Pancreas (tissue), 10 donors: ENCODE measurements around the gene MORN4. TPM values are rescaled to one million over a fixed set of nuclear protein-coding genes. Genes with fewer than 3 reads are reported as not detected.
"Not testable (repeated sequence)": the region's sequence is repeated elsewhere in the genome, so short reads cannot be mapped to it uniquely, and the experiment has no call there.

Experiments
- ATAC-seq, 4 donors: fragments of 200-7000 bp; cut with Tn5 transposase; one replicate each; pipeline versions ENCODE4 v1.8.0 to v1.9.1; 2020; ENCODE audit warnings: mild to moderate bottlenecking in 4 of 4, moderate library complexity in 4 of 4
- DNase-seq, 6 donors: peaks; one replicate each; pipeline ENCODE4 v3.0.0-alpha.2; 2020
- FAIRE-seq: peaks from 2 replicates; lab custom pipeline; 2012; peaks lifted over from hg19 to GRCh38; lab: Jason Lieb, UNC
- H3K27ac ChIP-seq, 4 donors: fragments of 200-600 bp; sonication (generic); 1 replicate in 3 of 4; 2 replicates in 1 of 4; pipeline versions ENCODE4 v1.5.0 to v1.8.0; 2020
- H3K27me3 ChIP-seq, 4 donors: fragments of 200-600 bp; one replicate each; pipeline ENCODE4 v1.8.0; 2021
- H3K36me3 ChIP-seq, 3 donors: fragments of 200-600 bp; sonication (generic) in 1 of 3; one replicate each; pipeline versions ENCODE4 v1.5.0 to v1.8.0; 2020 to 2021
- H3K4me1 ChIP-seq, 3 donors: fragments of 200-600 bp; one replicate each; pipeline ENCODE4 v1.8.0; 2021
- H3K4me3 ChIP-seq, 4 donors: fragments of 200-600 bp; sonication (generic) in 2 of 4; one replicate each; pipeline versions ENCODE4 v1.5.0 to v1.8.0; 2020 to 2021
- H3K9me3 ChIP-seq, 4 donors: fragments of 200-600 bp; one replicate each; pipeline ENCODE4 v1.8.0; 2021
- WGBS, 2 donors: extraction: QIAGEN DNeasy Blood & Tissue Kit; methylation state at CpG; one replicate each; pipeline ENCODE4 v1.1.7; 2013; 5-methylcytosine and 5-hydroxymethylcytosine counted together
- intact Hi-C, 3 donors: fragments of 100-400 bp; cut with DNase I; formaldehyde crosslinking; loops; one replicate each; pipeline versions ENCODE4 v1.11.1 to v1.14.2; 2022
- polyA plus RNA-seq, 2 donors: library from polyadenylated mRNA; stranded (reverse); fragments of 200-250 nt; gene quantifications; one replicate each; pipeline ENCODE4 v1.2.3, GENCODE V29; 2013
- total RNA-seq, 6 donors: library from RNA; stranded (reverse); fragmentation: NEBNext Ultra II Directional in 4 of 6; extraction: Animal tissue kit (Norgen Biotek cat#: 25700) in 4 of 6; gene quantifications; one replicate each; pipeline versions ENCODE4 v1.2.1 to v1.2.4, GENCODE V29; 2021 to 2023
- TF ChIP-seq, protein P1 (sequence below), 4 donors: fragments of 200-600 bp; sonication (generic) in 3 of 4; IDR thresholded peaks; one replicate each; pipeline versions ENCODE4 v1.5.0 to v1.8.0; 2021; ENCODE audit warnings: antibody characterized with exemption in 4 of 4
- donor health status: healthy with polysubstance abuse.
- donor health status: DM: no; HTN: no; CAD: no; lungs with moderate emphysema.
- donor health status: DM: no; HTN: no; CAD: no.
- donor health status: control.
- donor health status: control.
- donor health status: Bipolar disorder and iron deficiency.
- donor health status: DM: yes; HTN: yes; CAD: no.
- donor health status: DM: no; HTN: no; CAD: no.
- donor health status: DM: no; HTN: no; CAD: no.
- donor health status: DM: yes; HTN: yes; CAD: no.

The MORN4 gene
- total and polyA plus RNA-seq, 8 donors: 3.3 to 8.9 (median 4.7) TPM

DNA sequence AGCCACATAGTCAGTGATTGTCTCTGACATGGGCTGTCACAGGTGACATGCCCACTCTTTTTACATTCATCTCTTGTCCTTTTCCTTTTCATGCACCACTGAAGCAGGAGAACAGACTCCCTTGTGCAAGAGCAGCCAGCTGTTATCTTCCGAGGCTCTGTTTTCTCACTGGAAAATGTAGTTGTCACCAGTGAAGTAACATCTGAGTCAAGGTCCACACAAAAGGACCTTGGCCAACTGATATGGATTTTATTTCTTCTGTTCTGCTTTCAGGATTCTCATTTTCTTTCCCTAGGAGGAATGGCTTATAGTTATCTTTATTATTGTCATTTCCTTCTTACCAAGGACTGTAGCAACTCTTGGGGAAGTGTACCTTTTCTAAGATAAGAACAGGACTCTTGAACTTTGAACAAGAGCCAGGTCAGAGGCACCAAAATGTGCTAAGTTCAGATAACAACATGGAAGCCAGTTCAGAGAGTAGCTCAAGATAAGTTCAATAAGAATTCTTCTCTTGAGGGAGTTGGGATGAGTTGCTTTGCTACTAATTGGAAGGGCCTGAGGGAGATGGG, 31.1 kb upstream of the MORN4 start:
- Histone ChIP-seq H3K36me3 (peaks cover 0 to 6% (median 0%) of the 10 kb centered on the region in 3 donors), H3K4me3 (no peak overlapping the region), H3K27me3 (no peaks in the 10 kb centered on the region), H3K27ac (peak overlapping the region in 1 of 4 donors; percentile 11), H3K9me3 (no peaks in the 10 kb centered on the region), H3K4me1 (peaks cover 0 to 9% (median 6%) of the 10 kb centered on the region in 3 donors)
- ATAC-seq (peak; percentile 69 to 90 (median 83)), DNase-seq (no peak), FAIRE-seq (no peak)
- 33 to 38% methylated on average over 1 of the region's 1 CpG for WGBS, 2 donors
- TF ChIP-seq, protein P1, sequence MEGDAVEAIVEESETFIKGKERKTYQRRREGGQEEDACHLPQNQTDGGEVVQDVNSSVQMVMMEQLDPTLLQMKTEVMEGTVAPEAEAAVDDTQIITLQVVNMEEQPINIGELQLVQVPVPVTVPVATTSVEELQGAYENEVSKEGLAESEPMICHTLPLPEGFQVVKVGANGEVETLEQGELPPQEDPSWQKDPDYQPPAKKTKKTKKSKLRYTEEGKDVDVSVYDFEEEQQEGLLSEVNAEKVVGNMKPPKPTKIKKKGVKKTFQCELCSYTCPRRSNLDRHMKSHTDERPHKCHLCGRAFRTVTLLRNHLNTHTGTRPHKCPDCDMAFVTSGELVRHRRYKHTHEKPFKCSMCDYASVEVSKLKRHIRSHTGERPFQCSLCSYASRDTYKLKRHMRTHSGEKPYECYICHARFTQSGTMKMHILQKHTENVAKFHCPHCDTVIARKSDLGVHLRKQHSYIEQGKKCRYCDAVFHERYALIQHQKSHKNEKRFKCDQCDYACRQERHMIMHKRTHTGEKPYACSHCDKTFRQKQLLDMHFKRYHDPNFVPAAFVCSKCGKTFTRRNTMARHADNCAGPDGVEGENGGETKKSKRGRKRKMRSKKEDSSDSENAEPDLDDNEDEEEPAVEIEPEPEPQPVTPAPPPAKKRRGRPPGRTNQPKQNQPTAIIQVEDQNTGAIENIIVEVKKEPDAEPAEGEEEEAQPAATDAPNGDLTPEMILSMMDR (IDR thresholded peaks at IDR 0.05): no peak
- intact Hi-C loops: no loop called here

DNA sequence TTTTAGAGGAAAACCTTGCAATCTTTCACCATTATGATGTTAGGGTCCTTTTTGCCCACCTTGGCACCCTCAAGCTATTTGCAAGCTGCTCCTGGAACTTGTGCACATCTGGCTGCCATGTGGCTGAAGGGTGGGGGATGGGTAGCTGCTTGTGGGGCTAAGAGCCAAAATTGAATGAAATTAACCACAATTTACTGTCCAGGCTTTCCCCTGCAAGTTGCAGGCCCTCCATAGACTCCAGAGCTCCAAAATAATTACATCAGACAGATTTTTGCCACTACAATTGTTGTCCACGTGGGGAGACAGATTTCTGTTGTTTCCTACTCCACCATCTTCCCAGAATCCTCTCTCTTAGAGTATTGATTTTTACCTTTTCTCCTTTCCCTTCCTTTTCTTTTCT, 26.3 kb upstream of the MORN4 start:
- FAIRE-seq (no peak), ATAC-seq (no peak), DNase-seq (no peak)
- no peaks in the 10 kb centered on the region for H3K27me3 ChIP-seq
- TF ChIP-seq, protein P1 (IDR thresholded peaks at IDR 0.05): no peak
- no peaks in the 10 kb centered on the region for H3K9me3 ChIP-seq
- WGBS, 2 donors: 79 to 87% methylated on average over 1 of the region's 1 CpG
- H3K27ac ChIP-seq: no peak overlapping the region
- peaks cover 0 to 6% (median 6%) of the 10 kb centered on the region in 3 donors for H3K4me1 ChIP-seq
- intact Hi-C loops: no loop called here
- no peak overlapping the region for H3K4me3 ChIP-seq
- H3K36me3 ChIP-seq: no peaks in the 10 kb centered on the region

DNA sequence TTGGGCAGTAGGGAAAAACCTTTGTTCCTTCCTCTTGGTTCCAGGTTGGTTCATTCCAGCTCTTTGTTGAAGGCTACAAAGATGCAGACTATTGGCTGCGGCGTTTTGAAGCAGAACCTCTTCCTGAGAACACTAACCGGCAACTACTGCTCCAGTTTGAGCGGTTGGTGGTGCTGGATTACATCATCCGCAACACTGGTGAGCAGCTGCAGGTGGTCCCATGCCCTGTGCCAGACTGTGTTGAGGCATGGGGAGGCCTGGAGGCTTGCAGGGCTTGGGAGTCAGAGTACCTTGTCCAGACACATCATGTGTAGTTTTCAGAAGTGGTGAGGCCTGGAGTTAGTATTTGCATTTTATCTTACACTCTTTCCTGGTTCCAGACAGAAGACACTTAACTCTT, 23.5 kb upstream of the MORN4 start:
- Histone ChIP-seq H3K27ac (no peak overlapping the region), H3K4me1 (no peaks in the 10 kb centered on the region), H3K4me3 (no peak overlapping the region), H3K36me3 (peaks cover 0 to 6% (median 0%) of the 10 kb centered on the region in 3 donors), H3K9me3 (no peaks in the 10 kb centered on the region), H3K27me3 (no peaks in the 10 kb centered on the region)
- WGBS, 2 donors: 88% methylated on average over 5 of the region's 5 CpGs
- intact Hi-C loops: no loop called here
- TF ChIP-seq, protein P1 (IDR thresholded peaks at IDR 0.05): no peak
- FAIRE-seq: no peak
- no peak for DNase-seq
- ATAC-seq: no peak

DNA sequence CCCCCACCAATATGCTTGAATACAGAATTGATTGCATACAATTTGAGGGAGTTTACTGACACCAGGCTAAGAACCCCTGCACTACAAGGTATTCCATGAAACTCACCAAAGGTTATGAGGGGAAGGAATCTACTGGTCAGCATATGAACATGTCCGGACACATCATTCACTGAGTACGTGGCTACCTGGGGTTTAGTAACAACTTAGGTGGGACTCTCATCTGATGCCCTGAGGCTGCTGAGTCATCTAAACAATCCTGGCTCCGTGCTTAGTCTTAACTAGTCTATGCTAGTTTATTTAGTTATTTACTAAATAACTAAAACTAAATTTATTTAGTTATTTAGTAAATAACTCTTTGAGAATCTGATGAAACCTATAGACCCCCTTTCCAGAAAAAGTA, 18.5 kb upstream of the MORN4 start:
- Histone ChIP-seq H3K27ac (no peak overlapping the region), H3K36me3 (peaks cover 0 to 7% (median 0%) of the 10 kb centered on the region in 3 donors)
- intact Hi-C loops: no loop called here

DNA sequence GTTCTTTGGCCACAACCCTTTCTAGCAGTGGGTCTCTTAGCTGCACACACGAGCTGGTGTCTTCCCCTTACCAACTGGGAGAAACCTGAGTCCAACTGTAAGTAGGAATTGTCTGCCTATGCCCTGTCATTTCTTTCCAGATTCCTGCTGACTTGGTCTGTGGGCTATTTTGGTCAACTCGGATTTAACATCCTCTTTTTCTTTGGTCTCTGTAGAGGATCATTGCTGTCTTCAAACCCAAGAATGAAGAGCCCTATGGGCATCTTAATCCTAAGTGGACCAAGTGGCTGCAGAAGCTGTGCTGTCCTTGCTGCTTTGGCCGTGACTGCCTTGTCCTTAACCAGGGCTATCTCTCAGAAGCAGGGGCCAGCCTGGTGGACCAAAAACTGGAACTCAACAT, 17.4 kb upstream of the MORN4 start:
- TF ChIP-seq, protein P1 (IDR thresholded peaks at IDR 0.05): no peak
- no peak for DNase-seq
- 77% methylated on average over 3 of the region's 3 CpGs for WGBS, 2 donors
- Histone ChIP-seq H3K4me3 (no peak overlapping the region), H3K27ac (peak overlapping the region in 1 of 4 donors; percentile 68), H3K36me3 (peaks cover 0 to 7% (median 0%) of the 10 kb centered on the region in 3 donors), H3K4me1 (no peaks in the 10 kb centered on the region), H3K9me3 (no peaks in the 10 kb centered on the region), H3K27me3 (no peaks in the 10 kb centered on the region)
- peak in 1 of 4 donors; percentile 18 for ATAC-seq
- intact Hi-C loops: no loop called here
- FAIRE-seq: no peak

More for the DNA sequence above, 18.5 kb upstream of the MORN4 start:
- TF ChIP-seq, protein P1 (IDR thresholded peaks at IDR 0.05): no peak
- Histone ChIP-seq H3K4me1 (no peaks in the 10 kb centered on the region), H3K4me3 (no peak overlapping the region), H3K27me3 (no peaks in the 10 kb centered on the region), H3K9me3 (no peaks in the 10 kb centered on the region)
- DNase-seq (no peak), FAIRE-seq (no peak), ATAC-seq (no peak)
- WGBS, 2 donors: 93 to 95% methylated on average over 3 of the region's 3 CpGs

DNA sequence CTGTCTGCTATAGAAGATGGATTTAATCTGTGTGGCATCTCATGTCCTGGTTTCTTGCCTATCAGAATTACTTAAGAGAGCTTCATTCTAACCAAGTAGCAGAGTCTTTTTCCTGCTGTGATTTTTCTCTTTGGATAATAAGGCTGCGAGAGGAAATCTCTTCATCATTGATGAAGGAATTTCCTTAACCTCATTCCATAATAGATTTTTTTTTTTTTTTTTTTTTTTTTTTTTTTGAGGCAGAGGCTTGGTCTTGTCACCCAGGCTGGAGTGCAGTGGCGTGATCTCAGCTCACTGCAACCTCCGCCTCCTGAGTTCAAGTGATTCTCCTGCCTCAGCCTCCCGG, 16.1 kb upstream of the MORN4 start:
- H3K4me3 ChIP-seq, ATAC-seq, intact Hi-C loops, H3K9me3 ChIP-seq, H3K36me3 ChIP-seq, H3K4me1 ChIP-seq, H3K27me3 ChIP-seq, DNase-seq, FAIRE-seq: not testable (repeated sequence)
- peak overlapping the region in 2 of 4 donors; percentile 17 to 68 for H3K27ac ChIP-seq
- WGBS, 2 donors: 91 to 94% methylated on average over 4 of the region's 4 CpGs
